C4-2B (cell line): ENCODE results near the gene CTNNA2.

Experiments used
- ZFX ChIP-seq: fragments of 450-650 bp; IDR thresholded peaks from 2 replicates; pipeline ENCODE4 v1.6.1; 2017
- TF ChIP-seq, protein P1 (sequence below): fragments of 450-650 bp; conservative IDR thresholded peaks from 2 replicates; pipeline ENCODE4 v1.5.1; 2017; ENCODE audit warnings: mild to moderate bottlenecking

DNA sequence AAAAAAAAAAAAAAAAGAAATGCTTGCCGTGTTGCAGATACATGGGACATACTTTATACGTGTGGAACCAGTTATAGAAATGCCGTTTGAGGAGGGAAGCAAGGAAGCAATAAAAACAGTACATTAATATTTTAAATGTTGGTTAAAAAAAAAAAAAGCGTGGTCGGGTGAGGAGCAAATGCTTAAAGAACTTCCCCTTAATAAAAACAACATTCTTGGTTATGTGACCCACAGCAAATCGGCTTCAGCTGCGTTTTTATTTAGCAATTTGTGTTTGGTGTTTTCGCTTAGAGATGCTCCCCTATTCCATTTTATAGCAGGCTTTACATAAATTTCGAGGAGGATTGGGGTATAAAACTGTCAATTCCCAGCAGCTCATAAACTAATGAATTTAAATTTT, 568.1 kb downstream of the CTNNA2 start:
- TF ChIP-seq, protein P1, sequence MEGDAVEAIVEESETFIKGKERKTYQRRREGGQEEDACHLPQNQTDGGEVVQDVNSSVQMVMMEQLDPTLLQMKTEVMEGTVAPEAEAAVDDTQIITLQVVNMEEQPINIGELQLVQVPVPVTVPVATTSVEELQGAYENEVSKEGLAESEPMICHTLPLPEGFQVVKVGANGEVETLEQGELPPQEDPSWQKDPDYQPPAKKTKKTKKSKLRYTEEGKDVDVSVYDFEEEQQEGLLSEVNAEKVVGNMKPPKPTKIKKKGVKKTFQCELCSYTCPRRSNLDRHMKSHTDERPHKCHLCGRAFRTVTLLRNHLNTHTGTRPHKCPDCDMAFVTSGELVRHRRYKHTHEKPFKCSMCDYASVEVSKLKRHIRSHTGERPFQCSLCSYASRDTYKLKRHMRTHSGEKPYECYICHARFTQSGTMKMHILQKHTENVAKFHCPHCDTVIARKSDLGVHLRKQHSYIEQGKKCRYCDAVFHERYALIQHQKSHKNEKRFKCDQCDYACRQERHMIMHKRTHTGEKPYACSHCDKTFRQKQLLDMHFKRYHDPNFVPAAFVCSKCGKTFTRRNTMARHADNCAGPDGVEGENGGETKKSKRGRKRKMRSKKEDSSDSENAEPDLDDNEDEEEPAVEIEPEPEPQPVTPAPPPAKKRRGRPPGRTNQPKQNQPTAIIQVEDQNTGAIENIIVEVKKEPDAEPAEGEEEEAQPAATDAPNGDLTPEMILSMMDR, result no peak
- no peak for TF ChIP-seq ZFX
